Neural progenitor cell (in vitro differentiated cells): ENCODE data around the gene BEND7. TPM values are rescaled to one million over a fixed set of nuclear protein-coding genes. Genes with fewer than 3 reads are reported as not detected.

Source experiments
- DNase-seq: peaks from one replicate; pipeline ENCODE4 v3.0.0-alpha.2; 2016; ENCODE audit warnings: low spot score
- H2AFZ ChIP-seq: fragments of 200-600 bp; sonication (generic); replicated peaks from 2 replicates; pipeline ENCODE4 v1.6.1; 2016; ENCODE audit warnings: antibody characterized with exemption
- H3F3A ChIP-seq: fragments of 200-600 bp; sonication (generic); 2 replicates; pipeline ENCODE4 v1.6.1; 2016; ENCODE audit warnings: antibody characterized with exemption, low read depth
- H3K27ac ChIP-seq: fragments of 200-600 bp; sonication (generic); 2 replicates; pipeline ENCODE4 v1.5.1; 2016; ENCODE audit warnings: mild to moderate bottlenecking
- H3K27me3 ChIP-seq: fragments of 200-600 bp; sonication (generic); 2 replicates; pipeline ENCODE4 v1.6.1; 2016; ENCODE audit warnings: mild to moderate bottlenecking, moderate library complexity
- H3K36me3 ChIP-seq: fragments of 200-600 bp; sonication (generic); 2 replicates; pipeline ENCODE4 v1.5.1; 2016
- H3K4me1 ChIP-seq: fragments of 200-600 bp; sonication (generic); 2 replicates; pipeline ENCODE4 v1.6.1; 2016; ENCODE audit warnings: mixed run types
- H3K4me2 ChIP-seq: fragments of 200-600 bp; sonication (generic); 2 replicates; pipeline ENCODE4 v1.6.1; 2016
- H3K4me3 ChIP-seq: fragments of 200-600 bp; sonication (generic); 2 replicates; pipeline ENCODE4 v1.5.1; 2016
- H3K79me2 ChIP-seq: fragments of 200-600 bp; sonication (generic); 2 replicates; pipeline ENCODE4 v1.6.1; 2016; ENCODE audit warnings: low read depth
- H3K9ac ChIP-seq: fragments of 200-600 bp; sonication (generic); 2 replicates; pipeline ENCODE4 v1.6.1; 2016
- H3K9me3 ChIP-seq: fragments of 200-600 bp; sonication (generic); 2 replicates; pipeline ENCODE4 v1.5.1; 2016; ENCODE audit warnings: low read depth
- H4K20me1 ChIP-seq: fragments of 200-600 bp; sonication (generic); 2 replicates; pipeline ENCODE4 v1.6.1; 2016; ENCODE audit warnings: low read depth
- H3K27ac Mint-ChIP-seq: 3 replicates; pipeline ENCODE4 v1.8.0; 2021; ENCODE audit warnings: mixed read lengths
- H3K27me3 Mint-ChIP-seq: 2 replicates; pipeline ENCODE4 v1.8.0; 2022; ENCODE audit warnings: low read depth, mild to moderate bottlenecking, inconsistent platforms, moderate library complexity, mixed read lengths; ENCODE audit not compliant: insufficient read depth
- H3K36me3 Mint-ChIP-seq: 3 replicates; pipeline ENCODE4 v1.8.0; 2021; ENCODE audit warnings: mixed read lengths
- H3K4me1 Mint-ChIP-seq: 3 replicates; pipeline ENCODE4 v1.8.0; 2021; ENCODE audit warnings: mixed read lengths
- H3K4me3 Mint-ChIP-seq: 3 replicates; pipeline ENCODE4 v1.8.0; 2021; ENCODE audit warnings: mild to moderate bottlenecking, moderate library complexity, mixed read lengths
- H3K9me3 Mint-ChIP-seq: 3 replicates; pipeline ENCODE4 v1.8.0; 2020; ENCODE audit warnings: mixed read lengths
- EZH2 ChIP-seq: fragments of 200-600 bp; sonication (generic); IDR thresholded peaks from 2 replicates; pipeline ENCODE4 v1.6.1; 2017; ENCODE audit warnings: antibody characterized with exemption, mild to moderate bottlenecking, moderate library complexity
- EZH2phosphoT487 ChIP-seq: fragments of 200-600 bp; sonication (generic); IDR thresholded peaks from 2 replicates; pipeline ENCODE4 v1.6.1; 2017; ENCODE audit warnings: antibody characterized with exemption
- total RNA-seq: library from RNA; depleted of rRNA; stranded (reverse); fragments of >200 nt; gene quantifications from 2 replicates; pipeline ENCODE4 v1.2.3, GENCODE V29; 2015; ENCODE audit warnings: low replicate concordance
- TF ChIP-seq, protein P1 (sequence below): fragments of 200-600 bp; sonication (generic); IDR thresholded peaks from 2 replicates; pipeline ENCODE4 v1.5.1; 2017; ENCODE audit warnings: antibody characterized with exemption, mild to moderate bottlenecking

The BEND7 gene
- total RNA-seq, 1 donor from 2014 or later: 7.5 TPM

DNA sequence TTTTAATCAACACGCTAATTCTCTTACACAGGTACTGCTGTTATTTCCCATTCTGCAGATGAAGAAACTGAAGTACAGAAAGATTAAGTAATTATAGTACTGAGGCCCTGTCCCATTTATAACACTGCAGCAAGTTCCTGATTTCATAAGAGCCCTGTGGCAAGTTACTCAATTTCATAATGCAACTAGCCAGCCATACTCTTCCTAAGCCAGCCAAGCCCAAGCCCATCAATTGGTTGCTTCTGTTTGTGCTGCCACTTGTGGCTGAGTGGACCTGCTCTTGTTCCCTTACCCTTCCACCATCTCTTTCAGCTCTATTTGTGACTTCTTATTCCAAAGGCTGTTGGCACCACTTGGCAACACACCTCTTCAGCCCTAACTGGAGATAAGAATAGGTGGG, 38.2 kb upstream of the BEND7 start:
- H3K4me1 Mint-ChIP-seq: no peaks in the 10 kb centered on the region
- Histone ChIP-seq H3K9ac (no peak overlapping the region), H3K36me3 (no peaks in the 10 kb centered on the region), H3K4me1 (no peaks in the 10 kb centered on the region), H3K79me2 (no peaks in the 10 kb centered on the region), H3F3A (no peaks in the 10 kb centered on the region), H3K9me3 (no peaks in the 10 kb centered on the region), H3K4me2 (no peak overlapping the region), H3K27me3 (peaks cover 11% of the 10 kb centered on the region), H4K20me1 (no peaks in the 10 kb centered on the region), H2AFZ (no peak overlapping the region), H3K4me3 (no peak overlapping the region), H3K27ac (no peak overlapping the region)
- H3K9me3 Mint-ChIP-seq: peaks cover 8% of the 10 kb centered on the region
- H3K4me3 Mint-ChIP-seq: no peak overlapping the region
- TF ChIP-seq, protein P1, sequence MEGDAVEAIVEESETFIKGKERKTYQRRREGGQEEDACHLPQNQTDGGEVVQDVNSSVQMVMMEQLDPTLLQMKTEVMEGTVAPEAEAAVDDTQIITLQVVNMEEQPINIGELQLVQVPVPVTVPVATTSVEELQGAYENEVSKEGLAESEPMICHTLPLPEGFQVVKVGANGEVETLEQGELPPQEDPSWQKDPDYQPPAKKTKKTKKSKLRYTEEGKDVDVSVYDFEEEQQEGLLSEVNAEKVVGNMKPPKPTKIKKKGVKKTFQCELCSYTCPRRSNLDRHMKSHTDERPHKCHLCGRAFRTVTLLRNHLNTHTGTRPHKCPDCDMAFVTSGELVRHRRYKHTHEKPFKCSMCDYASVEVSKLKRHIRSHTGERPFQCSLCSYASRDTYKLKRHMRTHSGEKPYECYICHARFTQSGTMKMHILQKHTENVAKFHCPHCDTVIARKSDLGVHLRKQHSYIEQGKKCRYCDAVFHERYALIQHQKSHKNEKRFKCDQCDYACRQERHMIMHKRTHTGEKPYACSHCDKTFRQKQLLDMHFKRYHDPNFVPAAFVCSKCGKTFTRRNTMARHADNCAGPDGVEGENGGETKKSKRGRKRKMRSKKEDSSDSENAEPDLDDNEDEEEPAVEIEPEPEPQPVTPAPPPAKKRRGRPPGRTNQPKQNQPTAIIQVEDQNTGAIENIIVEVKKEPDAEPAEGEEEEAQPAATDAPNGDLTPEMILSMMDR: no peak
- TF ChIP-seq EZH2 (no peak), EZH2phosphoT487 (no peak)
- no peak overlapping the region for H3K27ac Mint-ChIP-seq
- peaks cover 5% of the 10 kb centered on the region for H3K27me3 Mint-ChIP-seq
- no peak for DNase-seq
- no peaks in the 10 kb centered on the region for H3K36me3 Mint-ChIP-seq

DNA sequence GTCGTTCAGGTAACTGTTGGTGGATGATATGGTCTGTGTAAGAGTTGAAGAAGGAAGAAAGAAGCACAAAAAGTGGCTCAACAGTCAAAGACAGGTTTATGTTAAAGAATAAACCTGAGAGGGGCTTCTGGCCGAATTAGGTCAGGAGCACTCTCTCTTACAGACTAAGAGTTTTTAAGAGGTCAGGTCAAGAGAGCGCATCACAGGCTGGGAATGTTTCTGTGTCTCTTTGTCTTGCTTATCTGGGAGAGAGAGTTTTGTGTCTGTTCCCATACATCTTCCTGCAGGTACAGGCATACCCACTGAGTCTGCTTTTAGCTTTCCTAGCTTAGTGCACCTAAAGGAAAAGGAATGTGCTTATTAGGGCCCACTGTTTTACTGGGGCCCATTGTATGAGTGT, 35.8 kb upstream of the BEND7 start:
- H3K27ac Mint-ChIP-seq: no peak overlapping the region
- Histone ChIP-seq H2AFZ (no peak overlapping the region), H3K4me1 (no peaks in the 10 kb centered on the region), H3K9me3 (no peaks in the 10 kb centered on the region), H3K27ac (no peak overlapping the region), H3F3A (no peaks in the 10 kb centered on the region), H3K4me2 (no peak overlapping the region), H3K79me2 (no peaks in the 10 kb centered on the region), H3K36me3 (no peaks in the 10 kb centered on the region), H3K4me3 (no peak overlapping the region), H3K27me3 (no peaks in the 10 kb centered on the region), H4K20me1 (no peaks in the 10 kb centered on the region), H3K9ac (no peak overlapping the region)
- H3K4me3 Mint-ChIP-seq: no peak overlapping the region
- no peak for DNase-seq
- no peaks in the 10 kb centered on the region for H3K36me3 Mint-ChIP-seq
- peaks cover 8% of the 10 kb centered on the region for H3K9me3 Mint-ChIP-seq
- H3K4me1 Mint-ChIP-seq: no peaks in the 10 kb centered on the region
- H3K27me3 Mint-ChIP-seq: peaks cover 5% of the 10 kb centered on the region
- TF ChIP-seq EZH2 (no peak), EZH2phosphoT487 (no peak)
- TF ChIP-seq, protein P1: no peak

DNA sequence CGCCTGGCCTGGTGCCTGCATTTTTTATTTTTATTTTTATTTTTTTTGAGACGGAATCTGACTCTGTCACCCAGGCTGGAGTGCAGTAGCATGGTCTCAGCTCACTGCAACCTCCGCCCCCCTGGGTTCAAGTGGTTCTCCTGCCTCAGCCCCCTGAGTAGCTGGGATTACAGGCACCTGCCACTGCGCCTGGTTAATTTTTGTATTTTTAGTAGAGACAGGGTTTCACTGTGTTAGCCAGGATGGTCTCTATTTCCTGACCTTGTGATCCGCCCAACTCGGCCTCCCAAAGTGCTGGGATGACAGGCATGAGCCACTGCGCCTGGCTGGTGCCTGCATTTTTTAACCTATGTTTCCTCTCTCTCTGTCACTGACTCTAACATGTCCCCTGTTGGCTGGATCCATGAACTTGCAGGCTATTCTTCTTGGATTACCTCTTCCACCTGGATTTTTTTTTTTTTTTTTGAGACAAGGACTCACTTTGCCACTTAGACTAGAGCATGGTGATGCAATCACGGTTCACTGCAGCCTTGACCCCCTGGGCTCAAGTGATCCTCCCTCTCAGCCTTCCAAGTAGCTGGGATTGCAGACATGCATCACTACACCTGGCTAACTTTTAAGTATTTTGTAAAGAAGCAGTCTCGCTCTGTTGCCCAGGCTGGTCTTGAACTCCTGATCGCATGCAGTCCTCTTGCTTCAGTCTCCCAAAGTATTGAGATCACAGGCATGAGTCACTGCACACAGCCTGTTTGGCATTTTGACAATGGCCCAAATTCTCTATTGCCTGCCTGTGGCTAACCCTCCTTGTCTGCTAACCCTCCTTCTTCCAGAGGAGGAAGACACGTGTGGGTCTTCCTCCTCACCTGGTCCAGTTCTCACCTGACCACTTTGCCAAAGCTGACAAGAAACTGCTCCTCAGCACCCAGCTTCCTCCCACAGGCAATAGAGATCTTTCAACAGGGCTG, 34.9 kb upstream of the BEND7 start:
- Histone ChIP-seq H3F3A (no peaks in the 10 kb centered on the region), H2AFZ (no peak overlapping the region), H3K27me3 (no peaks in the 10 kb centered on the region), H3K36me3 (no peaks in the 10 kb centered on the region), H3K4me1 (no peaks in the 10 kb centered on the region), H3K79me2 (no peaks in the 10 kb centered on the region), H3K9me3 (no peaks in the 10 kb centered on the region), H3K4me2 (no peak overlapping the region), H4K20me1 (no peaks in the 10 kb centered on the region), H3K4me3 (no peak overlapping the region), H3K27ac (no peak overlapping the region), H3K9ac (no peak overlapping the region)
- H3K4me1 Mint-ChIP-seq: no peaks in the 10 kb centered on the region
- no peak for DNase-seq
- TF ChIP-seq, protein P1: no peak
- TF ChIP-seq EZH2 (no peak), EZH2phosphoT487 (no peak)
- H3K27me3 Mint-ChIP-seq: peaks cover 3% of the 10 kb centered on the region
- no peaks in the 10 kb centered on the region for H3K36me3 Mint-ChIP-seq
- H3K9me3 Mint-ChIP-seq: peaks cover 8% of the 10 kb centered on the region
- no peak overlapping the region for H3K27ac Mint-ChIP-seq
- no peak overlapping the region for H3K4me3 Mint-ChIP-seq
